ENCODE measurements around the gene PRDX2. TPM values are rescaled to one million over a fixed set of nuclear protein-coding genes. Genes with fewer than 3 reads are reported as not detected.

Gene PRDX2
- total RNA-seq, 2 experiments from 2014 or later, result 274 to 288 TPM

DNA sequence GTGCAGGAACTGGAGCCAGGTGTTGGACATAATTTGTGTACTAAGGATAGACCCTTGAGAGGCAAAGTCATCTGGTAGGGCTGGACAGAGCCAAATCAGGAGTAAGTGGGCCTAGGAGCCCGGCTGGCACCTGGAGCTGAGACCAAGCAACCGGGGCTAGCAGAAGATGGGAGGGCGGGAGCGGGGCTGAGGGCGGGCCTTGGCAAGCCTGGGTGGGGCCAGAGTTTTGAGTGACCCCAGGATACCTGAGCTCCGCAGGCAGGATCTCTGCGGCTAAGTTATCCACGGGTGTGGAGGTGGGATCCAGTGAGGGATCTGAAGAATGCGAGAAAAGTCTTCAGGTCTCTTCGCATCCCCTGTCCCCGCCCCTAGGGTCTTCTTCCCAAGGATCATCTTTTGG, 34.5 kb downstream of the PRDX2 start:
- Mint-ChIP-seq H3K36me3 (ENCODE audit: low read depth) (no peaks in the 10 kb centered on the region), H3K27ac (no peak overlapping the region), H3K9me3 (no peaks in the 10 kb centered on the region), H3K4me3 (no peak overlapping the region), H3K27me3 (no peaks in the 10 kb centered on the region), H3K4me1 (peaks cover 15% of the 10 kb centered on the region)
- ChIA-PET POLR2A (no interaction called here), CTCF (interaction anchor here (1.0 to 15.9 kb wide), 4 partner anchors 29 to 81 kb away, joined by 3 to 211 read pairs (median 16); partner anchors contain the start of genes JUNB and RNASEH2A)
- no peak for DNase-seq

DNA sequence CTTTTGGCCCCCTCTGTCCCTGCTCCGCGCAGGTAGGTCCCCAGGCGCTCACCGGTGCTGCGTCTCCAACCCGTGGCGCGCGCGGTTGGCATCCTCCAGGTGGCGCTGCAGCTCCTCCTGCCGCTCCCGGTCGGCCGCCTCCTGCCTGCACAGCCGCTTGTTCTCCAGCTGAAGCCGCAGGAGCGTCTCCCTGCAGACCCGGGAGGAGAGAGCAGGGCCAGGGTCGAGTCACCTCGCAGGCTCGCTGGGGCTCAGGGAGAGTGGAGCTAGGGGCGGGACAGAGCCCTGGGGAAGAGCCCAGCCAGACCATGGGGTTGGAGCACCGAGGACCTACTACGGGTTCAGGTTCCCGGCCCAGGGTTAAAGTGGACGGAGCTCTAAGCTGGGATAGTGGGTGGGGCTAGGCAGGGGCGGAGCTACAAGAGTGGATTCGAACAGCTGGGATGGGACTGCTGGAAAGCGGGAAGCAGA, 35.5 kb downstream of the PRDX2 start:
- Mint-ChIP-seq H3K4me1 (peaks cover 13% of the 10 kb centered on the region), H3K4me3 (no peak overlapping the region), H3K27ac (no peak overlapping the region), H3K36me3 (ENCODE audit: low read depth) (no peaks in the 10 kb centered on the region), H3K9me3 (no peaks in the 10 kb centered on the region), H3K27me3 (no peaks in the 10 kb centered on the region)
- ChIA-PET CTCF (interaction anchor here (0.6 to 15.9 kb wide), 19 partner anchors 10 to 603 kb away, joined by 3 to 211 read pairs (median 4); partner anchors contain the start of genes GET3, HOOK2, JUNB and RNASEH2A), POLR2A (interaction anchor here (0.7 to 0.9 kb wide), 2 partner anchors 25 to 30 kb away, joined by 3 to 5 read pairs; partner anchors contain the start of gene JUNB)
- DNase-seq, result peak; percentile 86

DNA sequence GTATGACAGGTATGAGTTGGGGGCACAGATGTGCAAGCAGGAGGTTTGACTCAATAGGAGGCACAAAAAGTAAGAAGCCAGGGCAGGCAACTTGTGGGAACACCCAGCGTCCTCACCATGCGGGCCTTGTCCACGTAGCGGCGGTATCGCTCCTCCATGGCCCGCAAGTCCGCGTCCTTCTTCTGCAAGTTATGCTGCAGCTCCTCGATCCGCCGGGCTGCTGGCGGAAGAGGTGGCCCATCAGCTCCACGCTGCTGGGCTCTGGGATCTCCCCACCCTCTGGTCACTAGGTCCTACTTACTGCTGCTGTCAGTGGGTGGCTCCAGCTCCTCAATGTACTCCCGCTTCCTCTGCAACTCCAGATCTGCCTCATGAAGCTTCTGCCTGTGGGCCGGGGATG, 36.9 kb downstream of the PRDX2 start:
- no peak overlapping the region for H3K4me3 Mint-ChIP-seq
- CTCF ChIA-PET, result interaction anchor here (0.5 to 15.9 kb wide), 8 partner anchors 9 to 1918 kb away, joined by 4 to 211 read pairs (median 18); partner anchors contain the start of genes GET3, HOOK2, JUNB and TNPO2
- no peak overlapping the region for H3K27ac Mint-ChIP-seq
- no peaks in the 10 kb centered on the region for H3K9me3 Mint-ChIP-seq
- no peak for DNase-seq
- H3K4me1 Mint-ChIP-seq, result peaks cover 10% of the 10 kb centered on the region
- POLR2A ChIA-PET, result no interaction called here
- H3K27me3 Mint-ChIP-seq, result no peaks in the 10 kb centered on the region
- H3K36me3 Mint-ChIP-seq (ENCODE audit: low read depth), result no peaks in the 10 kb centered on the region

DNA sequence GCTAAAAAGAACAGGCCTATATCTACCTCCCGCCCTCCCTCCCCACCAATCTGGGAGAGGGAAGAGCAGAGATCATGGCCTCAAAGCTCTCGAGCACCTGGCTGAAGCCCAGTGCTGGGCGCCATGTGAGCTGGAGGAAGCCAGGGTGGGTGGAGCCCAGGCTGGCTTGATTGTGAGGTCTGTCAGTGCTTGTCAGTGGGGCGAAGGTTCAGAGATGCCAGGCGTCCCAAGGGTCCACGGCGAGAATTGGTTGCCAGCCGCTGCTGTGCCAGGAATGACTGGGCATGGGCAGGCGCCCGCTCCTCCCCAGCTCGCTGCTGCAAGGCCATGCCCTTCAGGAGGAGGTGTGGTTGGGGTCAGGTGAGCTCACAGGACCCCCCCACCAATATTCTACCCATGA, 38.5 kb downstream of the PRDX2 start:
- Mint-ChIP-seq H3K36me3 (ENCODE audit: low read depth) (no peaks in the 10 kb centered on the region), H3K4me1 (peaks cover 11% of the 10 kb centered on the region), H3K4me3 (no peak overlapping the region), H3K27me3 (peaks cover 2% of the 10 kb centered on the region), H3K9me3 (no peaks in the 10 kb centered on the region), H3K27ac (no peak overlapping the region)
- CTCF ChIA-PET, result interaction anchor here (1.2 to 15.9 kb wide), 5 partner anchors 10 to 84 kb away, joined by 3 to 211 read pairs (median 6); partner anchors contain the start of gene JUNB
- no peak for DNase-seq
- POLR2A ChIA-PET, result interaction anchor here (0.6 kb wide), 1 partner anchor 65 kb away, joined by 6 read pairs; no protein-coding TSS in a partner anchor

DNA sequence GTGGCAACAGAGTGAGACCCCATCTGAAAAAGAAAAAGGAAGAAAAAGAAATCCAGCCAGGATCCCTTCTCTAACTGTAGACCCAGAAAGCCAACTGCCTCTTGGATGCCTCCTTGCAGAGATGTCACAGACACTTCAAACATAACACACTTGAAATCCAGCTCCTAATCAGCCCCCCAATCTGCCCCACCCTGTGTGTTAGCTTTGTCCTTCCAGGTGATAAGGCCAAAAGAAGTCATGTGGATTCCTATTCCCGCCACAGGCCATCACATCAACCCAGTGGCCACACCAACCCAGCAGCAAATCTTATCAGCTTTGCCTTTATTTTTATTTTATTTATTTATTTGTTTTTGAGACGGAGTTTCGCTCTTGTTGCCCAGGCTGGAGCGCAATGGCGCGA, 41.9 kb downstream of the PRDX2 start:
- Mint-ChIP-seq H3K4me1 (peaks cover 13% of the 10 kb centered on the region), H3K4me3 (no peak overlapping the region), H3K27ac (no peak overlapping the region), H3K9me3 (no peaks in the 10 kb centered on the region), H3K27me3 (peaks cover 4% of the 10 kb centered on the region), H3K36me3 (ENCODE audit: low read depth) (no peaks in the 10 kb centered on the region)
- ChIA-PET CTCF (interaction anchor here (0.7 to 15.9 kb wide), 12 partner anchors 9 to 88 kb away, joined by 3 to 211 read pairs (median 5); partner anchors contain the start of genes BEST2, FBXW9, GET3 and JUNB), POLR2A (no interaction called here)
- DNase-seq, result no peak

DNA sequence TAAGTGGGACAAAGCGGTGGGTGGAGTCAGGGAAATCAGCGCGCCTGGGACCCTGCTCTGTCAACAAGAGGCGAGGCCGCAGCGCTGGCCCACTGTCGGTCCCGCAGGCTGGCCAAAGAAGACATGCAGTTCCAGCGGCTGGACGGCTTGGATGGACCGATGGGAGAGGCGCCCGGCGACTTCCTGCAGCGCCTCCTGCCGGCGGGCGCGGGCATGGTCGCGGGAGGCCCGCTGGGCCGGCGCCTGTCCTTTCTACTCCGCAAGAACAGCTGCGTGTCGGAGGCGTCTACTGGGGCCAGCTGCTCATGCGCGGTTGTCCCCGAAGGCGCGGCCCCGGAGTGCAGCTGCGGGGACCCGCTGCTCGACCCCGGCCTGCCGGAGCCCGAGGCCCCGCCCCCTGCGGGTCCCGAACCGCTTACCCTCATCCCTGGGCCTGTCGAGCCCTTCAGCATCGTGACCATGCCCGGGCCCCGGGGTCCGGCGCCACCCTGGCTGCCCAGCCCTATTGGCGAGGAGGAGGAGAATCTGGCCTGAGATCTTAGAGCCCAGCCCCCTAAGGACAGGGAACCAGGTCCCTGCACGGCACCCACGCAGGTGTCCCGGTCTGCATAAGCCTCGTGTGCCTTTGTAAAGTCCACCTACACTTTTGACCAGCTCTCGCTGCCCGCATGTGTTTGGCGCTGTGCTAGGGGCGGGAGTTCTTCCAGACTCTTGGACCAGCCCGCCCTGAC, 43.9 kb downstream of the PRDX2 start:
- peak overlapping the region; percentile 27 for H3K4me3 Mint-ChIP-seq
- ChIA-PET POLR2A (no interaction called here), CTCF (interaction anchor here (0.5 to 15.9 kb wide), 27 partner anchors 8 to 1376 kb away, joined by 3 to 211 read pairs (median 3); partner anchors contain the start of genes GET3, JUNB, TNPO2 and TRIR)
- no peak overlapping the region for H3K27ac Mint-ChIP-seq
- no peaks in the 10 kb centered on the region for H3K36me3 Mint-ChIP-seq (ENCODE audit: low read depth)
- peaks cover 13% of the 10 kb centered on the region for H3K4me1 Mint-ChIP-seq
- peak; percentile 64 for DNase-seq
- H3K27me3 Mint-ChIP-seq, result peaks cover 4% of the 10 kb centered on the region
- no peaks in the 10 kb centered on the region for H3K9me3 Mint-ChIP-seq

DNA sequence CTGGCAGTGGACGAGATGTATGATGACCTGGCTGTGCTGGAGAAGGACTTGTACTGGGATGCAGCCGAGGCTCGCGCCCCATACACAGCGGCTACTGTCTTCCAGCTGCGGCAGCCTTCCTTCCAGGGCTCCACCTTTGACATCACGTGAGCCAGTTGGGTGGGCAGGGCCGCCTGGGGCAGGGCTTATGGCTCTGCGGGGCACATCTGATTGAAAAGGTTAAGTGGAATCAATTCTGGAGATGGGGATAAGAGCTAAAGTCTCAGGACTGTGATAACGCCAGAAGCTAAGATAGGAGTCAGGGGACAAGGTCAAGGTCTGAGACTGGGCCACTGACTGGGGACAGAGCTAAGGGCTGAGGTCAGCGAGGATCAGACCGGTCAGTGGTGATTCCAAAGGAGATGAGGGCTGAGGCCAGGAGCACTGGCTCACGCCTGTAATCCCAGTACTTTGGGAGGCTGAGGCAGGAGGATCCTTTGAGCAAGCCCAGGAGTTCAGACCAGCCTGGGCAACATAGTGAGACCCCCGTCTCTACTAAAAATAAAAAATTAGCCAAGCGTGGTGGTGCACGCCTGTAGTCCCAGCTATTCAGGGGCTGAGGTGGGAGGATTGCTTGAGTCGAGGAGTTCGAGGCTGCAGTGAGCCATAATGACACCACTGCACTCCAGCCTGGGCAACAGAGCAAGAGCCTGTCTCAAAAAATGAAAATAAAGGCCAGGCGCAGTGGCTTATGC, 45.3 kb downstream of the PRDX2 start:
- CTCF ChIA-PET, result interaction anchor here (0.5 to 15.9 kb wide), 12 partner anchors 9 to 312 kb away, joined by 3 to 211 read pairs (median 4); partner anchors contain the start of genes JUNB and TNPO2
- Mint-ChIP-seq H3K36me3 (ENCODE audit: low read depth) (no peaks in the 10 kb centered on the region), H3K27me3 (peaks cover 4% of the 10 kb centered on the region)

DNA sequence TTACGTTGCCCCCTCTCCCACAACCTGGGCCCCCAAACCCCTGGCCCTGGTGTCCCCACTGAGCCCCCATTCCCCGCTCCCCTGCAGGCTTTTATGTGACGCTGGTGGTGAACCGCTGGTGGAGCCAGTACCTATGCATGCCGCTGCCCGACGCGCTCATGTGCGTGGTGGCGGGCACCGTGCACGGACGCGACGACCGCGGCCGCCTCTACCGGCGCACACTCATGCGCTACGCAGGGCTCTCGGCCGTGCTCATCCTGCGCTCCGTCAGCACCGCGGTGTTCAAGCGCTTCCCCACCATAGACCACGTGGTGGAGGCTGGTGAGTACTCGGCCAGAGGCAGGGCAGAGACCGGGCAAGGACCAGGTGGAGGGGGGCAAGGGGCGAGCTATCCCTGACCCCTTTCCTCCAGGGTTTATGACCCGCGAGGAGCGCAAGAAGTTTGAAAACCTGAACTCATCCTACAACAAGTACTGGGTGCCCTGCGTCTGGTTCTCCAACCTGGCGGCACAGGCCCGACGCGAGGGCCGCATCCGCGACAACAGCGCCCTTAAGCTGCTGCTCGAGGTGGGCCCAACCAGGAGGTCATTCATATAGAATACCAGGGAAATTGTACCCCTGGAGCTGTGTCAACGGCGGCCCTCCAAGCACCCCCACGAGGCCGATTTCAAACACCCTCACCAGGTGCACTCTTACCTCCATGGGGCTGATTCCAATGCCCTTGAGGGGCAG, 47.0 kb downstream of the PRDX2 start:
- Mint-ChIP-seq H3K27ac (no peak overlapping the region), H3K4me1 (peaks cover 10% of the 10 kb centered on the region), H3K9me3 (no peaks in the 10 kb centered on the region), H3K36me3 (ENCODE audit: low read depth) (no peaks in the 10 kb centered on the region), H3K4me3 (no peak overlapping the region), H3K27me3 (peaks cover 11% of the 10 kb centered on the region)
- ChIA-PET POLR2A (no interaction called here), CTCF (interaction anchor here (1.2 to 15.9 kb wide), 7 partner anchors 8 to 93 kb away, joined by 3 to 211 read pairs (median 4); partner anchors contain the start of gene JUNB)
- no peak for DNase-seq

More for the DNA sequence above, 45.3 kb downstream of the PRDX2 start:
- no peak for DNase-seq
- POLR2A ChIA-PET, result no interaction called here
- H3K9me3 Mint-ChIP-seq, result no peaks in the 10 kb centered on the region
- H3K27ac Mint-ChIP-seq, result no peak overlapping the region
- peaks cover 12% of the 10 kb centered on the region for H3K4me1 Mint-ChIP-seq
- no peak overlapping the region for H3K4me3 Mint-ChIP-seq

DNA sequence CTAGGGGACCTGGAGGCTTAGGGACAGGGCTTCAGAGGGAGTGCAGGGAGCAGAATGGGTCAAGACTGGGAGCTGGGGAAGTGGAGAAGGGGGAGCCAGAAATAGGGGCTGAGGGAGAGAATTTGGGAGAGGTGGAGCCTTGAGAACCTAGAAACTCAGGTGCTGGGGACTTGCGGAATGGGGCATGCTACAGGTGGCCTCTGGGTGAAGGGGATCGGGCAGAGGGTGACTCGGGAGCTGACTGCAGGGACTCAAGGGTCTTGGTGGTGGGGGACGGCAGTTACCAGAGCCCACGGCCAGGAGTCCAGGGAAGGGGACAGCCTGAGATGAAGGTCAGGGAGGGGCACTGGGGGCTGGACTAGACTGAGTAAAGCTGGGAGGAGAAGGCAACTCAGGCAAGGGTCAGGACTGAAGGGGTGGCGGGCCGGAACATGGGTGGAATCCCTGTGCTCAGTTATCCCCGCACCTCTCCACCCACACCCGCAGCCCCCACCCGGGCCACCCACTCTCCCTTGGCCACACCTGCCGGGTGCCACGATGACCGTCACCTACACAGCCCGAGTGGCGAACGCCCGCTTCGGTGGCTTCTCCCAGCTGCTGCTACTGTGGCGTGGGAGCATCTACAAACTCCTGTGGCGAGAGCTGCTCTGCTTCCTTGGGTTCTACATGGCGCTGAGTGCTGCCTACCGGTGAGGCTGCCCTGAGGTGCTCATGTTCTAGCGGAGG, 49.4 kb downstream of the PRDX2 start:
- Mint-ChIP-seq H3K4me3 (no peak overlapping the region), H3K27me3 (peaks cover 7% of the 10 kb centered on the region), H3K9me3 (peaks cover 8% of the 10 kb centered on the region), H3K4me1 (peaks cover 4% of the 10 kb centered on the region), H3K27ac (no peak overlapping the region), H3K36me3 (ENCODE audit: low read depth) (peaks cover 12% of the 10 kb centered on the region)
- no peak for DNase-seq
- CTCF ChIA-PET, result interaction anchor here (0.6 to 2.8 kb wide), 7 partner anchors 8 to 189 kb away, joined by 3 to 10 read pairs (median 5); no protein-coding TSS in a partner anchor
- POLR2A ChIA-PET, result no interaction called here

DNA sequence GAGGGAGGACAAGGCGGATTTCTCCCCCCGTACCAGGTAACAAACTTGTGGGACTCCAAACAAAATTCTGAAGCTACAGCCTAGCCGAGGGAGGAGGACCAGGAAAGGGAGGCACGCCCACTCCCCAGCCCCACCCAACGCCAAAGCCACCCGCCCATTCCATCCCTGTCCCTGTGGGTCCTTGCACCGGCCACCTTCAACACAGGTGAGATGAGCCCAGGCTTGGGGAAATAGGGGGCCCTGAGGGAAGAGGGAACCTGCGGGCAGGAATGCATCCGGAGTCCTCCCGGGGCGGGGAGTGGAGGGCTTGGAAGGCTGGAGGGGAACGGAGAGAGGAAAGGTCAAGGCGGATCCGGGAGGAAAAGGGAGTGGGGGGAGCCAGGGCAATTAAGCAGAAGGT, 50.0 kb downstream of the PRDX2 start, which contains the start of gene BEST2:
Gene BEST2 (plus strand): TSS at position 157 of the 400 bp plus-strand sequence. CDS start 802 bp downstream, outside the sequence.
- peaks cover 9% of the 10 kb centered on the region for H3K9me3 Mint-ChIP-seq
- POLR2A ChIA-PET, result no interaction called here

DNA sequence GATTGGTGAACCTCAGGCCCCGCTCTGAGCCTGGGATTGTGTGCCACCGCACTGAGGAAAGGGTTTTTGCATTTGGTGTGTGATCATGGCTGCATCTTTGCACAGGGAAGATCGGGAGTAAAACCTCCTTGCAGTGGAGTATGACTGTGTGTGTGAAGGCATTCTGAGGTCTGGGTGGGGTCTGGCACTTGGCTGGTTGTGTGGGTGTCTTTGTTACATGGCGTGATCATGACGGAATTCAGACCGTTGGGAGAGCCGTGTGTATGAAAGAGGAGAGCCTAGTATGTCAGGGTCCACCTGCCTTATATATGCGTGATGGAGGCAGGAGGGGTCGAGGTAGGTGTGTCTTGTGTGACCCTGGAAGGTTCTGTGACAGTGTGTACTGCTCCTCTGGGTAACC, 50.7 kb downstream of the PRDX2 start:
- ChIA-PET POLR2A (no interaction called here), CTCF (interaction anchor here (2.8 kb wide), 1 partner anchor 9 kb away, joined by 10 read pairs; no protein-coding TSS in a partner anchor)
- H3K36me3 Mint-ChIP-seq (ENCODE audit: low read depth), result peaks cover 25% of the 10 kb centered on the region
- H3K27me3 Mint-ChIP-seq, result peaks cover 7% of the 10 kb centered on the region
- H3K4me1 Mint-ChIP-seq, result peaks cover 4% of the 10 kb centered on the region
- H3K4me3 Mint-ChIP-seq, result no peak overlapping the region
- H3K9me3 Mint-ChIP-seq, result peaks cover 9% of the 10 kb centered on the region
- no peak for DNase-seq
- H3K27ac Mint-ChIP-seq, result no peak overlapping the region

More for the DNA sequence above, 50.0 kb downstream of the PRDX2 start, which contains the start of gene BEST2:
- Mint-ChIP-seq H3K27me3 (peaks cover 7% of the 10 kb centered on the region), H3K4me1 (peaks cover 4% of the 10 kb centered on the region), H3K36me3 (ENCODE audit: low read depth) (peaks cover 17% of the 10 kb centered on the region), H3K4me3 (no peak within 1 kb of the TSS), H3K27ac (no peak within 1 kb of the TSS)
- CTCF ChIA-PET, result interaction anchor here (2.8 kb wide), 1 partner anchor 9 kb away, joined by 10 read pairs; no protein-coding TSS in a partner anchor
- no peak for DNase-seq
